ENCODE data around the gene LHX2. TPM values are rescaled to one million over a fixed set of nuclear protein-coding genes. Genes with fewer than 3 reads are reported as not detected.

The LHX2 gene
- total and polyA plus RNA-seq, 9 of the 15 experiments (the other 6 are each of a cell fraction or from before 2014, with no cell fraction given) = 0.07 TPM; not detected in 8

DNA sequence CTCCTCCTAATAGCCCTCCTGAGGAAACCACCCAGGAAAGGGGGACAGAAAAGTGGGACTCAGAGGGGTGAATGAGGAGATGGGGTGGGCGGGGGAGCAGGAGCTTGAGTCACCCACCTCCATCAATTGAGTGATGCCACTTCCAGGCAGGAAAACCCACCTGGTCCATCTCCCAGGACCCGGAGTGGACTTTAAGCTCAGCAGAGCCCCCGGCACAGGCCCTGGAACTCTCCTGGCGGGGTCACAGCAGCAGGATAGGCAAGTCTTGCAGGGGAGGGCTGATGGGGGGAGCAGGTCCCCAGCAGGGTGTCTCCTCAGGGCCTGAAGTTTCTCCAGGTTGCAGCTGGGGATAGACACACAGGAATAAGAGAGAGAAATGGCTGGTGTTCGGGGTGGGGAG lies 40.8 kb downstream of the LHX2 start:
- Histone ChIP-seq H3K4me2 (ENCODE audit: insufficient read depth, low read length) (no peak overlapping the region), H3K27me3 (ENCODE audit: control insufficient read depth in 2 of 2, insufficient read depth in 2 of 2, low read length in 2 of 2) (peaks cover 12 to 37% of the 10 kb centered on the region in 2 experiments), H3K36me3 (ENCODE audit: control insufficient read depth, insufficient read depth, low read length) (no peaks in the 10 kb centered on the region), H3K9me1 (ENCODE audit: control insufficient read depth, insufficient read depth, low read length) (peaks cover 4% of the 10 kb centered on the region), H3K27ac (ENCODE audit: extremely low read depth, low read depth, low read length) (no peak overlapping the region), H3K4me1 (replicated peaks in 1 of 2; ENCODE audit: control insufficient read depth in 2 of 2, insufficient read depth in 2 of 2, low read length in 2 of 2) (no peaks in the 10 kb centered on the region; a peak in 1 of 5 replicates), H3K79me2 (ENCODE audit: control insufficient read depth, insufficient read depth, low read length) (no peaks in the 10 kb centered on the region), H2AFZ (ENCODE audit: low read depth, low read length) (no peak overlapping the region), H4K20me1 (replicated peaks; ENCODE audit: control insufficient read depth, insufficient read depth, low read length) (0 out of 2 replicates have a peak, but pooled peaks cover 7% of the 10 kb centered on the region), H3K4me3 (no peak overlapping the region), H3K9ac (ENCODE audit: insufficient read depth in 1 of 2, low read depth in 2 of 2, low read length in 2 of 2) (no peak overlapping the region), H3K9me3 (replicated peaks; ENCODE audit: control insufficient read depth, insufficient read depth, low read depth, low read length) (no peaks in the 10 kb centered on the region)
- ChIA-PET POLR2A (no interaction called here), CTCF (ENCODE audit: low intra/inter-chr PET ratio) (no interaction called here)
- no peak for DNase-seq (ENCODE audit: extremely low read depth in 1 of 4, low spot score in 3 of 4)
- in situ Hi-C loops (cut with MboI) = no loop called here
- ATAC-seq = no peak
- intact Hi-C loops (cut with micrococcal nuclease) = no loop called here
- BruUV-seq (replicated peaks) = no TSS peak
- no peak for FAIRE-seq
- TF ChIP-seq, protein P1, sequence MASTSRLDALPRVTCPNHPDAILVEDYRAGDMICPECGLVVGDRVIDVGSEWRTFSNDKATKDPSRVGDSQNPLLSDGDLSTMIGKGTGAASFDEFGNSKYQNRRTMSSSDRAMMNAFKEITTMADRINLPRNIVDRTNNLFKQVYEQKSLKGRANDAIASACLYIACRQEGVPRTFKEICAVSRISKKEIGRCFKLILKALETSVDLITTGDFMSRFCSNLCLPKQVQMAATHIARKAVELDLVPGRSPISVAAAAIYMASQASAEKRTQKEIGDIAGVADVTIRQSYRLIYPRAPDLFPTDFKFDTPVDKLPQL (IDR thresholded peaks at IDR 0.05; ENCODE audit: extremely low read depth, insufficient read length) = no peak
- TF ChIP-seq MEF2A (IDR thresholded peaks at IDR 0.05; ENCODE audit: control insufficient read depth, low read depth, low read length) (no peak), HSF4 (CRISPR knock-in tag; IDR thresholded peaks at IDR 0.05; ENCODE audit: borderline replicate concordance) (no peak), SIRT6 (IDR thresholded peaks at IDR 0.05; ENCODE audit: low read depth, low read length) (no peak), CBX8 (IDR thresholded peaks at IDR 0.05; ENCODE audit: borderline replicate concordance, extremely low read depth, low read depth, low read length, poor library complexity, severe bottlenecking) (peak; percentile 73)
- TF ChIP-seq, protein P2, sequence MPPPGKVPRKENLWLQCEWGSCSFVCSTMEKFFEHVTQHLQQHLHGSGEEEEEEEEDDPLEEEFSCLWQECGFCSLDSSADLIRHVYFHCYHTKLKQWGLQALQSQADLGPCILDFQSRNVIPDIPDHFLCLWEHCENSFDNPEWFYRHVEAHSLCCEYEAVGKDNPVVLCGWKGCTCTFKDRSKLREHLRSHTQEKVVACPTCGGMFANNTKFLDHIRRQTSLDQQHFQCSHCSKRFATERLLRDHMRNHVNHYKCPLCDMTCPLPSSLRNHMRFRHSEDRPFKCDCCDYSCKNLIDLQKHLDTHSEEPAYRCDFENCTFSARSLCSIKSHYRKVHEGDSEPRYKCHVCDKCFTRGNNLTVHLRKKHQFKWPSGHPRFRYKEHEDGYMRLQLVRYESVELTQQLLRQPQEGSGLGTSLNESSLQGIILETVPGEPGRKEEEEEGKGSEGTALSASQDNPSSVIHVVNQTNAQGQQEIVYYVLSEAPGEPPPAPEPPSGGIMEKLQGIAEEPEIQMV (tag; conservative IDR thresholded peaks at IDR 0.05; ENCODE audit: low read depth) = no peak
- 9% methylated on average over 4 of the region's 5 CpGs for WGBS (ENCODE audit: insufficient coverage, low coverage, missing lambda C conversion rate)
